SH-SY5Y (cell line): Measurements from ENCODE around the gene ANKRD12.

ENCODE experiments used
- GATA2 ChIP-seq: IDR thresholded peaks from 2 replicates; pipeline ENCODE4 v1.6.1; 2011; ENCODE audit warnings: mild to moderate bottlenecking, low read depth, low read length
- GATA3 ChIP-seq: IDR thresholded peaks from 2 replicates; pipeline ENCODE4 v1.6.1; 2011; ENCODE audit warnings: low read depth, mild to moderate bottlenecking, low read length, moderate library complexity

DNA sequence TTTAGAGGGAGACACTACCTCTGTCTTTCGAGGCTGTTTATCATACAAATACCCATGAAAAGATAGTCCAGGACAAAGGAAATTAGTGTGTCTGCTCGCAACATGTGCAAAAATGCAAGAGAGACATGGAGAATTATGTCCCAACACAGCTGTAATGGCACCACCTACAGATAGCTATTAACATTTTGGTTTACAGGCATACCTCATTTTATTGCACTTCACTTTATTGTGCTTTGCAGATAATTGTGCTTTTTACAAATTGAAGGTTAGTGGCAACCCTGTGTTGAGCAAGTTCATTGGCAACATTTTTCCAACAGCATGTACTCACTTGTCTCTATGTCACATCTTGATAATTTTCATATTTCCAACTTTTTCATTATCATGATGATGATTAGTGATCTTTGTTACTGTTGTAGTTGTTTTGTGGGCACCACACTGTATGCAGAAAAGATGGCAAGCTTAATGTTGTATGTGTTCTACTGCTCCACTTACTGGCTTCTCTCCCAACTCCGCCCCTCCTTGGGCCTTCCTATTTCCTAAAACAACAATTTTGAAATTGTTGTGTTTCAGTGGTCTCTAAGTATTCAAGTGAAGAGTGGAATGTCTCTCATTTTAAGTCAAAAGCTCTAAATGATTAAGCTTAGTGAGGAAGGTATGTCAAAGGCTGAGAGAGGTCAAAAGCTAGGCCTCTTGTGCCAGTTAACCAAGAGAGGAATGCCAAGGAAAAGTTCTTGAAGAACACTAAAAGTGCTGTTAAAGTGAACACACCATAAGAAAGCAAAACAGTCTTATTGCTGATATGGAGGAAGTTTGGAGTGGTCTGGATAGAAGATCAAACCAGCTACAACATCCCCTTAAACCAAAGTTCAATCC is 52.0 kb downstream of the ANKRD12 start:
- TF ChIP-seq GATA2: no peak
- no peak for TF ChIP-seq GATA3
